ENCODE results near the gene HEATR5A.
"Not testable (repeated sequence)": the region's sequence is repeated elsewhere in the genome, so short reads cannot be mapped to it uniquely, and the experiment has no call there.

HEATR5A gene

DNA sequence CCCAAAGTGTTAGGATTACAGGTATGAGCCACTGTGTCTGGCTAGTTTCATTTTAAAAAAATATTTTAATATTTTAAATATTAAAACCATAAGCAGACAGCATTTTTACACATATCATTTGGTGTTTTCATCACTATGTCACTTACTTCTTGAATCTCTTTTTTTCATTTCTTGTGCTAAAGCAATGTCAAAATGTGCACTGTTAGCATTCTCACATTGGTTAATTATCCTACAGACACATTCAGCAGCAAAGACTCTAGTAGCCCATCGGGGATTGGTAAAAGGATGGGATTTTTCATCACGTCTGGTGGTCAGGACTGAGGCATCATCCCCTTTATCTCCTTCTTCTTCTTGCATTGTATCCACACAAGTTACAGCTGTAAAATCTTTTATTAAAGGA, 96.9 kb downstream of the HEATR5A start:
- DNase-seq: no peak

DNA sequence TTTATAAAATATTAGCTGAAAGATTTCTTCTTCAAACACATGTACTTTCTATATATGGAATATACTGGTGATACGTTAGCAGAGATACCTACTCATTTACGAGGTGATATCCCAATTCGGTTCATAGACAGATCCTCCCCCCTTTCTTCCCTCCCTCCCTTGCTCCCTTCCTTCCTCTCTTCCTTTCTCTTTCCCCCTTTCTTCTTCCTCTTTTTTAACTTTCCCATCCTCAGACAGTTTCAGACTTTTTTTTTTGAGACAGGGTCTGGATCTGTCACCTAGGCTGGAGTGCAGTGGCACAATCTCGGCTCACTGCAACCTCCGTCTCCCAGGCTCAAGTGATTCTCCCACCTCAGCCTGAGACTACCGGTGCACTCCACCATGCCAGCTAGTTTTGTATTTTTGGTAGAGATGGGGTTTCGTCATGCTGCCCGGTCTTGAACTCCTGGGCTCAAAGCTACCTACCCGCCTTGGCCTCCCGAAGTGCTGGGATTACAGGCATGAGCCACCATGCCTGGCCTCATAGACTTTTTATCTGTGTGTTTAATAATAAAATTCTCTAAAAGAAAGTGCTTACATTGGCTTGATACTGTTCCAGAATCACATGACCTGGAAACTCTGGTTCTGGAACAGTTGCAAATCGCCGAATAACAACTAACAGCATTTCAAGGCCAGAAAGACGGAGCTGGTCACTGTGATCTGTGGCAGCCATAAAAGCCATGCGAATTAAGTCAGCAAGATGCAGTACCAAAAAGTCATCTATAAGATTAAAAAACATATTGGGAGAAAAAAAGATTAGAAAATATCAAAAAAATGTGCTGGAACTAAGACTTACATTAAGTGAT, 99.2 kb downstream of the HEATR5A start:
- DNase-seq: no peak

DNA sequence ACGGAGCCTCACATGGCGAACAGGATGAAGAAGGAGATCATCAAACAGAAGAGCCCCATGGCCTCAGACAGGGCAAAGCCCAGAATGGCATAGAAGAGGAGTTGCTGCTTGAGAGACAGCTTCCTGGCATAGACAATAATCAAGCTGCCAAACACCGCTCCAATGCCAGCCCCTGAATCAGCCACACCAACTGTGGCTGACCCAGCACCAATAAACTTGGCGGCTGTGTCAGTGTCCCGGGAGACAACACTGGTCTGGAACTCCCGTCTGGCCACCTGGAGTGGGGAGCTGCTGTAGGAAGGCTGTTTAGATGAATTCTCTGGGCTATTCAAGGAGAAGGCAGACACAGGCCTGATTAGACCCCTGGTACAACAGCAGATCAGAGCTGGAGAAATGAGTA, 100.1 kb downstream of the HEATR5A start:
- no peak for DNase-seq

DNA sequence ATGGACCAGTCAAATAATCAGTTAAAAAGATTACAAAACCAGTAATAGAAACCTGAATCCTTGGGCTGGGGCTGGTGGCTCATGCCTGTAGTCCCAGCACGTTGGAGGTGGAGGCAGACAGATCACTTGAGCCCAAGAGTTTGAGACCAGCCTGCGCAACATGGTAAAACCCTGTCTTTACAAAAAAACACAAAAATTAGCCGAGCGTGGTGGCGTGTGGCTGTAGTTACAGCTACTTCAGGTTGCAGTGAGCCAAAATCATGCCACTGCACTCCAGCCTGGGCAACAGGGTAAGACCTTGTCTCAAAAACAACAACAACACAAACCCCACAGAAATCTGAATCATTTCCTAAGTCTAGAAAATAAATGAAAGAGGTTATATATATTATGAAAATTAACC, 100.6 kb downstream of the HEATR5A start:
- no peak for DNase-seq

DNA sequence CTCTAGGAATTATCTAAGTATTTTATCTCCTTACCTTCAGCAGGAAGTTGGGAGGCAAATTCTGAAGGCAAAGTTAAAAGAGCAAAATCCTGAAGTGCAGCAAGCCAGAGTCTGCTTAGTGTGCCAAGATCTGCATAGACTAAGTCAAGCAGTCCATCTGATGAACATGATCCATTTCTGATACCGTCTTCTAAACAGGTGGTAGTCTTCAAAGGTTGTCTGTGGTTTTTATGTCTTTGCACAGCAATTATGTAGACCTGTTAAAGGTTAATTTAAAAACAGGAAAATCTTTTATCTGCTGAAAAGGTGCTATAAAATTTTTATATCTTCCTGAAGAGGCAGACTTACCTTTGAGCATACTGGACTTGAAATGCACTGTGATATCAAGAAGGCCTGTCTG, 107.4 kb downstream of the HEATR5A start:
- DNase-seq: no peak

DNA sequence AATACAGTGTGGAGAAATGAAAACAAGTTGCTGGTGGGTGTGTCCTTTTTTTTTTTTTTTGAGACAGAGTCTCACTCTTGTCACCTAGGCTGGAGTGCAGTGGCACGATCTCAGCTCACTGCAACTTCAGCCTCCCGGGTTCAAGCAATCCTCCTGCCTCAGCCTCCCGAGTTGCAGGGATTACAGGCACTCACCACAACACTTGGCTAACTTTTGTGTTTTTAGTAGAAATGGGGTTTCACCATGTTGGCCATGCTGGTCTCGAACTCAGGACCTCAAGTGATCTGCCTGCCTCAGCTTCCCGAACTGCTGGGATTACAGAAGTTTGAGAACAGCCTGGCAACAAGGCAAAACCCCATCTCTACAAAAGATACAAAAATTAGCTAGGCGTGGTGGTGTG, 108.0 kb downstream of the HEATR5A start:
- DNase-seq: not testable (repeated sequence)

DNA sequence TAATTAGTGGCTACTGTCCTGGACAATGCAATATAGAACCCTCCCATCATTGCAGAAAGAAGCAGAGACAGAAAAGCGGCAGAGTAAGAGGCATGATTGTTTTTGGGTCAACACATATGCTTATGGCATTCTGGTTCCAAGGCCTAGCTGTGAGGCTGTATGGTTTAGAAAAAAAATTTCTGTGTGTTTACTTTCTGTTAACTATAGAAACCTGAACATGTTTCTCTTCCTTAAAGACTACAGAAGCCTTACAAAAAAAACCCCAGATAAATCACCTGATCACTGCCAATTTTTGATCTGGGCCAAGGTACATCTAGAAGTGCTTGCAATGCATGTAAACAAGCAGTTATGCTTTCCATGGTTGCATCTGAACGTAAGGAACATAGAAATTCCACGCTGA, 112.7 kb downstream of the HEATR5A start:
- DNase-seq: no peak

DNA sequence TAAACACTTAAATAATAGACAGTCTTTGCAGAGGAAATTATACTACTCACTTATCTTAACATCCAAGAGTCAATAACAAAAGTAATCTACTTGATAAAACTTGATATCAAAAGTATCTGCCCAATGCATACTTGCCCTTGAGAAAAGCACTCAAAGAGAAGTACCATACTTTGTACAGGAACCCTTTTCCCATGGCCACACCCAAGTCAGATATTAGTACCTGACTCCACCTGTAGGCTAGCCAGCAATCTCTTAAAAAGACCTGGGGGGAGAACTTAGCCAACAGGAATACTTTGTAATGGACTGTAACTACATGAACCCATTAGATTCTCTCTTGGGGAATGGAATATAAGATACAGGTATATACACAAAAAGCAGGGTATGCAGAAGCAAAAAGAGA, 113.2 kb downstream of the HEATR5A start:
- DNase-seq: no peak

DNA sequence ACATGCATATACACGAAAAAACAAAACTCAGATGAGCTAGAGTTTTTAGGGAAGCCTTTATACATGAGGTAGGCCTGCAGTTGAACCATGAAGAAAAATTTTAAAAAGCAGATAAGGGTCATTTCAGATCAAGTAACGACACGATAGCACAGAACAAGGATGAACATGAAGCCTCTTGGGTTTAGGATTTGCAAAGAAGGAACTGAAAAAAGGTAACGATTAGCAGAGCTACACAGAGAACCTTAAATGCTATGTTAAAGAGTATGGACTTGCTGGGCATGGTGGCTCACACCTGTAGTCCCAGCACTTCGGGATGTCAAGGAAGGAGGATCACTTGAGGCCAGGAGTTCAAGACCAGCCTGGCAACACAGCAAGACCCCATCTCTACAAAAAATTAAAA, 116.7 kb downstream of the HEATR5A start:
- DNase-seq: no peak

DNA sequence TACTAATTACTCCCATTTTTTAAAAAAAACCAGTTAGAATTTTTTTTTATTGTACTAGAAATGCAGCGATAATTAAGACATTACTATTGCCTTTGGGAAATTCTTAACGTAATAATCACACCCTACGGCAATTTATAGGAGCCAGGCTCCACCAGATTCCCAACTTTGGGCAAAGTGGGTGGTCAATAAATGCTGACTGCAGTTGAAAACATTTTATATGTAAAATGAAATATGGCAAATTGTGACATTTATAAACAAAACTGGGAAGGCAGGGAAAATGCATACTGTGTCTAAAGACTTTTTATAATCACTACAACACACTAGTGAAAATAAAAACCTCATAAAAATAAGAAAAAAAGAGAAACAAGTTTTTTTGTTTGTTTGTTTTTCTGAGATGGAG, 119.5 kb downstream of the HEATR5A start:
- no peak for DNase-seq

DNA sequence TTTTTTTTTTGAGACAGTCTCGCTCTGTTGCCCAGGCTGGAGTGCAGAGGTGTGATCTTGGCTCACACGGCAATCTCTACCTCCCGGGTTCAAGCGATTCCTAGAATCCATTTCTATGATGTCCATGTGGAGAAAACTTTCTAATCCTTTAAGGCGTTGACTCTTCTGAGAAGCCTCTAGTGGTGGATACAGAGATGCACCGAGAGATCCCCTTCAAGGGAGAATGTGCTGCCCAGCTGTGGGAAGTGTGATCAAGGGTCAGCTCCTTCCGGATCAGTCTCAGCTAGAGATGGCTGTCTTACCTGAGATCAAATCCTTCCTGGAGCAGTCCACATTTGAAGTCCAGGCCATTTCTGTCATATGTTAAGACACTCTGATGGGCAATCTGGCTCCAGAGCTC, 120.1 kb downstream of the HEATR5A start:
- no peak for DNase-seq

DNA sequence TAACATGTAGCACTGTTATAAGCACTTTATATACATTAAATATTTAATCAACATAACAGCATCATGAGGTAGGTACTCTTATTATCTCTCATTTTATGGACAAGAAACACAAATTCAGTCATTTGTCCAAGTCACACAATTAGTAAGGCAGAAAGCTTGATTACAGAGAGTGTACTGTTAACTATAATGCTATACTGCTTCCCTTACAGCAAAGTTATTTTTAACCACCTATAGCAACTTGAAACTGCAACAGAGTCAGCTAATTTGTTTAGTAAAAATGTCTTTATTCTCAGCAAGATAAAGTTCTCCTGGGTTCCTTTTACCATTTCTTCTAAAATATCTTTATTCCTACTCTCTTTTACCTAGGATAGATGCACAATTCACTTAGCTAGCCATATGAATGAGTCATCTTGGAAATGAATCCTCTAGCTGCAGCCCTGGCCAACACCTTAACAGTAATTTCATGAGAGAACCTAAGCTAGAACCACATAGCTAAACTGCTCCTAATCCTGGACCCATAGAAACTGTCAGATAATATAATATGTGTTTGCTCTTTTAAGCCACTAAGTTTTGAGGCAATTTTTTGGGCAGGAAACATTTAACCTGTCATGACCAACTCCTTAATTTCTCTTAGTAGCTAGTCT, 122.5 kb downstream of the HEATR5A start:
- DNase-seq: no peak

DNA sequence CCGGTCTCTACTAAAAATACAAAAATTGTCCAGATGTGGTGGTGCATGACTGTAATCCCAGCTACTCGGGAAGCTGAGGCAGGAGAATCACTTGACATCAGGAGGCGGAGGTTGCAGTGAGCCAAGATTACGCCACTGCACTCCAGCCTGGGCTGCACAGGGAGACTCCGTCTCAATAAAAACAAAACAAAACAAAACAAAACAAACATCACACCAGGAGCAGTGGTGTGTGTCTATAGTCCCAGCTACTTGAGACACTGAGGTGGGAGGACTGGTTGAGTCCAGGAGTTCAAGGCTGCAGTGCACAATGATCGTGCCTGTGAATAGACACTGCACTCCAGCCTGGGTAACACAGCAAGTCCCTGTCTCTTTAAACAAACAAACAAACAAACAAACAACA, 123.2 kb downstream of the HEATR5A start:
- DNase-seq: no peak

DNA sequence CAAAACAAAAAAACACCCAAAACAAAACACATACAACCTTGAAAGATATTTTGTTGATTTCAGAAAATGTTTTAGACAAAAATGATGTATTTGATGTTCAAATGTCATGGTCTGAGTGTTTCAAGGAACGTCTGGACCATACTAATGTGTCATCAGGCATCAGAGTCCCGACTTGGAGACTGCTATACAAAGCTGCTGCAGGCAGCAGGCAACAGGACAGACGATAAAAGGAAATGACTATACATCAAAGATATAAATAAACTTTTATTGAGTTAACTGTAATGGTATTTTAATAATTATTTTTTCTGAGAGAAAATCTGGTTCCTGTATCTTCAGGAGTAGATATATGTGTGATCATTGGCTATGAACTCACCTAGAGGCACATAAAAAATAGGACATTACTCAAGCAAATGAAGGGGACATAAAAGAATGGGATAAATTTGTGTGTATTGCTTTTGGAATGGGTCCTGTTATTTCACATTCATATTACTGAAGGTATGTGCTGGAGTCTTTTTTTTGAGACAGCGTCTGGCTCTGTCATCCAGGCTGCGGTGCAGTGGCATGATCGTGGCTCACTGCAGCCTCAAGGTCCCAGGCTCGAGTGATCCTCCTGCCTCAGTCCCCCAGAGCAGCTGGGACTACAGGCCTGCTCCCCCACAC, 125.5 kb downstream of the HEATR5A start:
- DNase-seq: no peak

DNA sequence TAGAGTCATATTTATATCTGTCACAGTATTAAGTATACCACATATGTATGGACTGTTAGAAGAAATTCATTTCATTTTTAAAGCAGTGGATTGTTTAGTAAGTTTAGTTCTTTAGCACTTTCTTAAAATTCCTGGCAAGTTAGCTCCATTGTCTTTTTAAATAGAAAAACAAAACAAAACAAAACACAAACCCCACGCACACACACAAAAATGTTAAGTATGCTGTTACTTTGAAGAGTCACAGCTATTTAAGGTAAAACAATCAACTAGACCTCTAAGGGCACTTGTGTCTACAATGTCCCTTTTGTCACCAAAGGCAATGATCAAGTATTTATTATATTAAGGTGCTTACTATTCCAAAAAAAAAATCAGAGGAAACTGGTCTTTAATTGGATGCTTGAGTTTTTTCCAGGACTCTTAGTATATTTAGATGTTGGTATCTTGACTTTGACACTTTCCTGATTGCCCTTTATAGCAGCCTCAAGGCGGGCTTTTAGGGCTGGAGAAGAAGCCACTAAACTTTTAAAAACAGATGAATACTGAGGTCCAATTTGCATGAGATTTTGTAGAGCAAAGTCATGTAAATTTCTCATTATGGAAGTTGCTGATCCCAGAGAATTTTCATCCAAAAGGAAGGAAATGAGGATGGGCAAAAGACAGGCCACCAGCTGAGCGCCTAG, 127.3 kb downstream of the HEATR5A start:
- no peak for DNase-seq

DNA sequence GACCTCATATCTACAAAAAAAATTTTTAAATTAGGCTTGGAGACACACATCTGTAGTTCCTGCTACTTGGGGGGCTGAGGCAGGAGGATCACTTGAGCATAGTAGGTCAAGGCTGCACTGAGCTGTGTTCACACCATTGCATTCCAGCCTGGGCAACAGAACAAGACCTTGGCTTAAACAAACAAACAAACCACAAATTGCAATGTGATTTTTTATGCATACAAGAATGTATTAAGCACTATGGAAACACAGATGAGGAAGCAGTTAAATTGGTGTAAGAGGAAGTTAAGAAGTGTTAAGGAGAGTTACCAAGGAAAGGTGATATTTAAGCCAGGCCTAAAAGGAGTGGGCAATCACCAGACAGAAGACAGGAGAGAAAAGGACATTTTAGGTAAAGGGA, 129.1 kb downstream of the HEATR5A start:
- no peak for DNase-seq

DNA sequence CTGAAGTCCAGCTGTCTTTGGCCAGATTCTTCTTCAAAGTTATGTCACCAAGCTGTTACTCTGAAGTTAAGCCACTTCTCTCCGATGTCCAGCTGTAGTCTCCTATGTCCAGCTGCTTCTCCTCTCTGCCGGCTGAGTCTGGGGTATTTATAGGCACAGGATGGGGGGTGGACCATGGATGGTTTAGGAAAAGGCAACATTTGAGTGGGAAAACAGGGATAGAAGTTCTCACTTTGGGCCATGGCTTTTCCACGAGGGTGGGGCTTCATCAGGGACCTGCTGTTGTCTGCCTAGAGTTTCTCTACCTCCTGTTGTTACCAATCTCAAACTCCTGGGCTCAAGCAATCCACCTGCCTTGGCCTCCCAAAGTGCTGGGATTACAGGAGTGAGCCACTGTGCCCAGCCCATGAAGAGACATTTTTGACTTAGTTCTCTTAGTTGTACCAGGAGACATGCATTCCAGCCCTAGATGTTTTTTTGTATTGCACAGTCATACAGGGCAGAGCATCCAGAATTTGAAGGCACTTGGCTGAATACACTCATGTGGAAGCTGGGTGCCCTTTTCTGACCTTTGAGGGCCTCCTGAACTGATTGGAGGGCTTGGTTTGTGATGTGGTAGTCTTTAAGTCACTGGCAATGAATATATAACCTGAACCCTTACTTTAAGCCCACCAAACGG, 132.9 kb downstream of the HEATR5A start:
- DNase-seq: no peak

DNA sequence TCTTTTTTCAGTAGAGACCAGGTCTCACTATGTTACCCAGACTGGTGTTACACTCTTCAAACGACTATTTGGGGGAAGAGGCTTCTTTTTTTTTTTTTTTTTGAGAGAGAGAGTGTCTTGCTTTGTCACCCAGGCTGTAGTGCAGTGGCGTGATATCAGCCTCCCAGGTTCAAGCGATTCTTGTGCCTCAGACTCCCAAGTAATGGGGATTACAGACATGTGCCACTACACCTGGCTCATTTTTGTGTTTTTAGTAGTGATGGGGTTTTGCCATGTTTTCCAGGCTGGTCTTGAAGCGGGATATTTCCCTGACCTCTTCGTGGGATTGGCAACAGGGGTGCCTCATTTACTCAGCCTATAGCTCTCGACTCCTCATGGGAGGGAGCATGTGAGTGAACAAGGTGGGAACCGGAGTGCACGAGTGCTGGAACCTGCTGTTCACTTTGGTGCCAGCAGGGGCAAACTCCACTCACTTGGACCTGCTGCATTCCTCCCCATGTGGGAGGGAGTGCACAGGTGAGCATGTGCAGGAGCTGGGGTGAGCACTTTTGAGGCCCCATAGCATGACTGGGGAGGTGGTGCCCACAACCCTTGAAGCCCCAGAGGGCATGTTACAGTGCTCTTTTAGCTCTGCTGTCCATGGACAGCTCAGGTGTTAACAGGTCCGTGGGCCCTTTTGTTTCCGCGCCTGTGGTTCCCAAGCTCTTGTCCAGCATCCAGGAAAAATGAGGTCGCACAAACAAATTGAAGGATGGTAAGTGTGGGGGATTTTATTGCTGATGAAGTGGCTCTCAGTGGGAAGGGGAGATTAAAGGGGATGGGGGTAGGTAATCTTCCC, 133.7 kb downstream of the HEATR5A start:
- DNase-seq: no peak

DNA sequence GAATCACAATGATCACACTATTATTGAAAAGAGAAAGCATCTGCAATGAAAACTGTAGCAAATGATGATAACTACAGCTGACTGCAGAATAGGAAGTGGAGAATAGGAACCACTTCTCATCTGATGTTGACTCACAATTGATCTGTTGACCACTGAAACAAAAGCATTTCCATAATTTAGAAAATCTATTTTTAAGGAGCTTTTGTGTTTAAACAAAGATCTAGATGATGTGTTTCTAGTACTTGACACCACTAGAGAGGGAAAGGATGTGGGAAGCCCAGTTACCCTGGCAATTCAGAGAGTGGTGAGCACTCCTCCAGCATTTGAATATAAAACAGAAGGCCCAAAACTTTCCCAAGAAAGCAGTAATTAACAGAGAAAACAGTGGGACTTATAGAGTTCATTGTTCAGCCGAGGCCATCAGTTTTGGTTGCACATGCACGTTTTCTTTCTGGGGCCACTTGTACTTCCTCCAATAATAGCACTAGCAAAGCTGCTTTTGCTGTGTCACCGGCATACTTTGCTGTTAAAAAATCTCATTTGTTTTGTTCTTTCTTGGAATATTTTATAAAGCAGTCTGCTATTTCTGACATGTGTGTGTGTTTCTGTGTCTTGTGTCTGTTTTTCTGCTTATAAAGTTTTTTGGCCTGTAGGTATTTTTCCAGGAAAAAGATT, 136.6 kb downstream of the HEATR5A start:
- no peak for DNase-seq

DNA sequence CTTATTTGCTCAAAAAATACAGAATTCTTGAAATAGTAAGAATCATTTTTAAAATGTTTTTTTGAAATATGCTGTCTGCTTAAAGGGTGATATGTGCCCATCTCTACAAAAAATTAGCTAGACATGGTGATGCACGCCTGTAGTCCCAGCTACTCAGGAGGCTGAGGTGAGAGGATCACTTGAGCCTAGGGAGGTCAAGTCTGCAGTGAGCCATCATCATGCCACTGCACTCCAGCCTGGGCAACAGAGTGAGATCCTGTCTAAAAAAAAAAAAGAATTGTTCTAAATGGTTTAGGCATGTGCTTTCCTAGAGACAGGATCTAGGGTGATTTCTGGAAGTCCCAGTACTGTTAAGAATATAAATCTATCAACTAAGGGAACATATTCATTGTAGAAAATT, 137.2 kb downstream of the HEATR5A start:
- DNase-seq: no peak

DNA sequence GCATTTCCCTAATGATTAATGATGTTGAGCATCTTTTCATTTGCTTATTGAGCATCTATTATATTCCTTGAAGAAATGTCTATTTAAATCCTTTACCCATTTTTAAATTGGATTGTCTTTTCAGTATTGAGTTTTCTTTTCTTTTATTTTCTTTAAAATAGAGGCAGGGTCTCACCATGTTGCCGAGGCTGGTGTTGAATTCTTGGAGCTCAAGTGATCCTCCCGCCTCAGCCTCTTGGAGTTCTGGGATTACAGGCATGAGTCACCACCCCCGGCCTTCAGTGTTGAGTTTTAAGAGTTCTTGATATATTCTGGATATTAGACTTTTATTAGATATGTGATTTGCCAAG, 139.5 kb downstream of the HEATR5A start:
- DNase-seq: no peak
